Ramos (cell line): Measurements from ENCODE around the gene RETN.

Experiments
- in situ Hi-C: fragments of 300-500 bp; cut with MboI; formaldehyde crosslinking; loops from one replicate; pipeline ENCODE4 v1.14.3; 2022; ENCODE audit warnings: low sequenced_read_pairs; ENCODE audit not compliant: unreplicated experiment

The RETN gene

DNA sequence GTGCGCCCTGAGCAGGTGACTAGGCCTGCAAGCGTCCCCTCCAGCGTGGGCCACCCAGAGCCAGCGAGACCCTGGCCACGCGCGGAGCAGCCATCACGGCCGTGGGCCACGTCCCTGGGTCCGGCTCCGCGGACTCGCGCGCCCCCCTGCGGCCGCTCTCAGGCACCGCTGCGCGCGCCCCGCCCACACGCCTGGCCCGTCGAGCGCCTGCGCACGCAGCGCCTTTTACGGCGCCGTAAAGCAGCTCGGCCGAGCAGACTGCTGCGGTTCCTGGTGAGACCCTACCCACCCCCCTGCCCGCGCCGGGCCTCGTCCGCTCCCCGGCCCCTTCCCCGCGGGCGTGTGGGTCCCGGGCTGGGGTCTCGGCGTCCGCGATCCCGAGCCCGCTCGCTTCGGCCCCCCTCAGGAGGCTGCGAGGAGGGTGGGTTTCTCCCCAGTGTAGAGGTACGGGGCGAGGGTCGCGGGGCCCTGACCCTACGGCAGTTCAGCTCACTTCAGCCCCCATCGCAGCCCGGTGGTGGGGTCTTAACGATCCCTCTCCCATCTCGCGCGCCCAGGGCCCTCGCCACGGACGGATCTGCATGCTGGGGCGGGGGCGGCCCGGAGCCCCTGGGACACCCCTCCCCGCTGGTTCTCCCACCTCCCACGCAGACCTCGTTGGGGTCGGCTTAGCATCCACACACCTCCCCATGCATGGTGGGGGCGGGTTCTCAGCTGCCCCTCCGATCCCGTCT lies 11.9 kb downstream of the RETN start, which contains the start of gene TRAPPC5:
TRAPPC5 (plus strand) TSS at position 228 of the 734 bp plus-strand sequence. CDS start 1,421 bp downstream, outside the sequence.
- in situ Hi-C loops = loop anchor here (5.0 kb wide), 1 partner anchor 122 kb away; no protein-coding TSS in a partner anchor

DNA sequence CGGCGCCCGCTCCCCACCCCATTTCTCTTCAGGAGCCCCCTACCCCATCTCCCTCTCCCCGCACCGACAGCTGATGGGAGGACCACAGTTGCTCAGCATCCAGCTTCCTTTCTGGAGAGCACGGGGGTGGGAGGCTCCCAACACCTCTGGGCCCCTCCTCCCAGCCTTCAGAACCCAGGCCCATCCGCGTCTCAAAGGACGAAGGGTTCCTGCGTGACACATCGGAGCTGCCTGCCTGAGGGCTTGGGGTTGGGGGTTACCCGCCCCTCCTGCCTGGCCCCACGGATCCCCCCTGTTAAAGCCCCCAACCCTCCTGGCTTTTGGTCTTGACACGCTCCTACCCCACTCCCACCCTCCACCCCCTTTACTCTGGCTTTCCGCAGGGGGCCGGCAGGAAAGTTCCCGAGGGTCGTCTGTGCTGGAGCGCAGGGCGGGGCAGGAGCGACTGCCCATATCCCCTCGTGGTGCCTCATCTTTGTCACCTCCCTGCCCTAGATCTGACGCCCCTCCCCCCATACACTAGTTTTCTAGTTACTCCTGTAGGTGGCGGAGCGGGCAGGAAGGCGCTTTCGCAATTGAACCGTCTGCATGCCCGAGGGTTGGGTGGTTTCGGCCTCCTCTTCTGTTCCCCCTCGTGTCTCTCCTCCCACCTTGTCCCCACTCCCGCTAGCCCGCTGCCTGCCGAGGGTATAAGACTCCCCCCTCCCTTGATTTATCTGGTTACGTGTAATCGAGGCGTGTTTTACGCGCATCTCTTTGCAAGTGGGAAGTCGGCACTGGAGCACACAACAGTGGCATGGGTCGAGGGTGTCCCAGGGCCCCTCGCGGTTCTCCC lies 12.7 kb downstream of the RETN start:
- in situ Hi-C loops = loop anchor here (5.0 kb wide), 1 partner anchor 121 kb away; no protein-coding TSS in a partner anchor

DNA sequence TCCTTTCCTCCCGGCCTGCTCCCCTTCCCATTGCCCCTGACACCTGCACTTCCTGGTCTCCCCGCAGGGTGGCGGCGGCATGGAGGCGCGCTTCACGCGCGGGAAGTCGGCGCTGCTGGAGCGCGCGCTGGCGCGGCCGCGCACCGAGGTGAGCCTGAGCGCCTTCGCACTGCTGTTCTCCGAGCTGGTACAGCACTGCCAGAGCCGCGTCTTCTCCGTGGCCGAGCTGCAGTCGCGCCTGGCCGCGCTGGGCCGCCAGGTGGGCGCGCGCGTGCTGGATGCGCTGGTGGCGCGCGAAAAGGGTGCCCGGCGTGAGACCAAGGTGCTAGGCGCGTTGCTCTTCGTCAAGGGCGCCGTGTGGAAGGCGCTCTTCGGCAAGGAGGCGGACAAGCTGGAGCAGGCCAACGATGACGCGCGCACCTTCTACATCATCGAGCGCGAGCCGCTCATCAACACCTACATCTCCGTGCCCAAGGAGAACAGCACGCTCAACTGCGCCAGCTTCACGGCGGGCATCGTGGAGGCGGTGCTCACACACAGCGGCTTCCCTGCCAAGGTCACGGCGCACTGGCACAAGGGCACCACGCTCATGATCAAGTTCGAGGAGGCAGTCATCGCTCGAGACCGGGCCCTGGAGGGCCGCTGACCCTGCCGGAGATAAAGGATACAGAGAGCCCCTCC lies 13.5 kb downstream of the RETN start:
- in situ Hi-C loops = loop anchor here (5.0 kb wide), 1 partner anchor 120 kb away; no protein-coding TSS in a partner anchor

DNA sequence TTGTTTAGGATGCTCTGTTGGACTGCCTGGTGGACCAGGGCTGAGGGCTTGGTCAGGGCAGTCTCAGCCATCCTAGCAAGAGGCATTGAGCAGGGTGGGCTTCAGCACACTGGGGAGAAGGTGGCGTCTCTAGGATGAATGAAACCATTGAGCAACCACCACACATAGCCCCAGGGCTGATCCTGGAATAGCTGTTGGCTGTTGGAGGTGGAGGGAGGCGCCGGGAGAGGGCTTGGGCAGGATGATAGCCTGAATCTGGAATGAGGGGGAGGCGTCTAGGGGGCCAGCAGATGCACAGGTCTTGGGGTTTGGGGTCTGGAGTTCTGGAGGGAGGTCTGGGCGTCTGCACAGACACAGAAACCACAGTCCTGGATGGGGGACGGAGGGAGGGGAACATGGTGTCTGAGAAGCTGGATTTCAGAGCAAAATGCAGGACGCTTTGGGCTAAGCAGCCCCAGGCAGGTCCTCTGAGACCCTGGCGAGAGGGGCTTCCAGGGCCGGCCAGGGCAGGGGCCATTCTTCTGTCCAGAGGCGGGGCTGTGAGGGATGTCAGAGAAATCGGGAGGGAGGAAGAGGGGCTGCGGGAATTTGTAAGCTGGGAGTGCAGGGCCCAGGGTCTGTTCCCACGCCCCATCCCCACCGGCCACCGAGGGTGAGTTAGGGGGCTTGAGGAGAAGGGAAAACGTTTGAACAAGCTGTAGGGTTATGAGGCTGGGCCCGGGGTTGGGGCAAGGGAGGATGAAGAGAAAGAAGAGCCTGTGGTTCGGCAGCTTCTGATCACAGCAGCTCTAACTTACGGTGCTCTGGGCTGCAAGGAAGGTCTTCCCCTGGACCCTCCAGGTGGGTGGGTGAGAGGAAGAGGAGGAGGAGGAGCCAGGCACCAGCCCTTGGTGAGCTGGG lies 16.9 kb downstream of the RETN start:
- in situ Hi-C loops = no loop called here

DNA sequence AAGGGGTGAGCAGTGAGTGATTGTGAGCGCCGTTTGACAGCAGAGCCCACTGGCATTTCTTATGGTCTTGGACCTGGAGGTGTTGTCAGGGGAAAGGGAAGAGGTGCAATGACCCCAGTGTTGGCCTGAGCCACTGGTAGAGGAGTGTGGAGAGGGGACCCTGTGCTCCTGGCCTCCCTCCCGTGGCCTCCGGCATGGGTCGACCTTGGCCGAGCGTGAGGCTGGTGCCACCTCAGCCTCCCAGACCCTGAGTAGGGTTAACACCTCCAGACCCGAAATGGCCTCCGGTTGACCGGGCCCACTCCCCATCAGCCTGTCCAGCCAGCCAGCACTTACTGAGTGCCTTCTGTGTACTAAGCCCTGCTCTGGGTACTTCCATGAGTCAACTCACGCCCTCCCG lies 18.3 kb downstream of the RETN start:
- in situ Hi-C loops = no loop called here

DNA sequence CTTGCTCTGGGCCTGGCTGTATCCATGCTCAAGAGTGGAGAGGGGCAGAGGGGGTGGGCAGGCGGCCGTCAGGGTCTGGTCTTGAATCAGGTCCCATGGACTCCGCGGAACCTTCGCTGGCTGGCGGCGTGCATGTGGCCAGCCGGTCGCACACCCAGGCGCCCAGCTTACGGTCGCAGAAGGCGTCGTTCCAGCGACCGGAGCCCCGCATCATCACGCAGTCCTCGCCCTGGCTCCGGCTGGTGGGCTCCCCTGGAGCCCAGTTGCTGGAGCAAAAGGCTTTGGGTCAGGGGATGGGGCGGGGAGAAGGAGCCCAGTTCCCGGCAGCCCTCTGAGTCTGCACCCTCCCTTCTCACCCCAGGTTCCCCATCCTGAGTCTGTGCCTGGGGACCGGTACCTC lies 20.3 kb downstream of the RETN start:
- in situ Hi-C loops = no loop called here

- in situ Hi-C loops = no loop called here
These were observed 22.0 kb downstream of the RETN start for GRCh38 chr19:7690779-7691258.

- in situ Hi-C loops = no loop called here
These were observed 22.6 kb downstream of the RETN start for GRCh38 chr19:7691497-7691896.

GRCh38 chr19:7692417-7693088 lies 23.7 kb downstream of the RETN start:
- in situ Hi-C loops = no loop called here

DNA sequence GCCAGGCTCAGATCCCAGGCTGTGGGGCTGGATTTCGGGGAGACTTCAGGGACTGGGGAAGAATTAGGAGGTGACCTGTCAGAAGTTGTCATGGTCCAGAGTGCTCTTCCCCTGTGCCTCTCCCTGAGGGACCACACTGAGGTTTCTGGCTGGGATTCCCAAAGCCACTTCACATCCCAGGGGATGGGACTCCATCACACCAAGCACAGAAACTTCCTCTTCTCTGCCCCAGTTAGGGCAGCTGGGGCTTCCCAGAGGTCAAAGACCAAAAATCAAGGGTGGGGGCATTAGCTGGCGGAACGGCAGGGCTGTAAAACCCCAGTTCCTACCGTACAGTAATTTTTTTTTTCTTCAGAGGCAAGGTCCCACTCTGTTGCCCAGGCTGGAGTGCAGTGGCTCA lies 25.6 kb downstream of the RETN start:
- in situ Hi-C loops = no loop called here

GRCh38 chr19:7697721-7698287 lies 29.0 kb downstream of the RETN start:
- in situ Hi-C loops = no loop called here

- in situ Hi-C loops = no loop called here
These were observed 29.7 kb downstream of the RETN start for GRCh38 chr19:7698583-7698982.

GRCh38 chr19:7699003-7699402 lies 30.2 kb downstream of the RETN start:
- in situ Hi-C loops = no loop called here

GRCh38 chr19:7699417-7700401 lies 30.9 kb downstream of the RETN start:
- in situ Hi-C loops = no loop called here

GRCh38 chr19:7701049-7701653 lies 32.3 kb downstream of the RETN start:
- in situ Hi-C loops = no loop called here

DNA sequence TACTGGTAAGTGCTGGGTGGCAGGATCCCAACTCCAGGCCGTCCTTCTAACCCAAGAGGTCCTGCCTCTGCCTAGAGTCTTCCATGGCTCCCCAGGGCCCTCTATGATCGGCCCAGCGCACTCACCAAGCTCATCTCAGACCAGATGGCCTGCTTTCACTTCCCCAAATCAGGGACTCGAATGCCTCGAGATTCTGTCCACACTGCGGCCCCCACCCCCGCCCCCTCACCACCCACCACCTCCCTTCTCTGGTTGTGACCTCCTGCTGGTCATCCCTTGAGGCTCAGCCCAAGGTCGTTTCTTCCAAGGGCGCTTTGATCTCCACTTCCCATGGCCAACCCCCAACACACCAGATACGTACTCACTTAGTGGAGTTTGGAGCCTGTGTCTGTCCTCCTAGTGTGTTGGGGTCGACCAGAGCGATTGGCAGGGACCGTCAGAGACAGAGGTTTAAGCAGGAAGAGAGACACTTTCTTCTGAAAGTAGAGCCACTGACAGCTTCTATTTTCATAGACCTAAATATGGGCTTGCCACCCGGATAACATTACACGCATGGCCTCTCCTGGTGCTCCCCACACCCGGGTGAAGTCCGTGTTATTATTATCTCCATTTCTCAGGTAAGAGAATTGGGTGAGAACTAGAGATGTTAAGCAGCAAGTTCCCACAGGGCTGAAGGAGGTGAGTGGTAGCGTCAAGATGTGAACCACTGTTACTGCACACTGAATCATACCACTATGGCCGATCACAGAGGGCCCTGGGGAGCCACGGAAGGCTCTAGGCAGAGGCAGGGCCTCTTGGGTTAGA lies 33.0 kb downstream of the RETN start, which contains the start of gene FCER2:
FCER2 (minus strand) TSS at position 478 of the 804 bp plus-strand sequence. CDS start 2,371 bp downstream, outside the sequence.
- in situ Hi-C loops = no loop called here
